SJSA1 (cell line): ENCODE data around the gene SIPA1L3. TPM values are rescaled to one million over a fixed set of nuclear protein-coding genes. Genes with fewer than 3 reads are reported as not detected.

ENCODE experiments used
- DNase-seq, 2 experiments: peaks; one replicate each; pipeline ENCODE4 v3.0.0-alpha.2; 2015 to 2020; ENCODE audit warnings: low spot score in 2 of 2, low read depth in 1 of 2
- H3K27ac ChIP-seq: fragments of 250-450 bp; sonication (Bioruptor Pico); 2 replicates; pipeline ENCODE4 v1.5.1; 2020; ENCODE audit warnings: mild to moderate bottlenecking, moderate library complexity
- H3K27me3 ChIP-seq: fragments of 250-450 bp; sonication (Bioruptor Pico); replicated peaks from 2 replicates; pipeline ENCODE4 v1.5.1; 2020; ENCODE audit warnings: mild to moderate bottlenecking, moderate library complexity
- H3K36me3 ChIP-seq: fragments of 250-450 bp; sonication (Bioruptor Pico); 2 replicates; pipeline ENCODE4 v1.5.1; 2020; ENCODE audit warnings: mild to moderate bottlenecking
- H3K4me1 ChIP-seq: fragments of 250-450 bp; sonication (Bioruptor Pico); replicated peaks from 2 replicates; pipeline ENCODE4 v1.6.1; 2021; ENCODE audit warnings: mild to moderate bottlenecking
- H3K4me3 ChIP-seq: fragments of 250-450 bp; sonication (Bioruptor Pico); 2 replicates; pipeline ENCODE4 v1.5.1; 2020; ENCODE audit warnings: mild to moderate bottlenecking
- H3K9me3 ChIP-seq: fragments of 250-450 bp; sonication (Bioruptor Pico); replicated peaks from 2 replicates; pipeline ENCODE4 v1.5.1; 2020; ENCODE audit warnings: mild to moderate bottlenecking
- total RNA-seq: library from RNA; depleted of rRNA; stranded (reverse); fragments of >200 nt; shearing (Covaris generic); gene quantifications from 2 replicates; pipeline ENCODE4 v1.2.3, GENCODE V29; 2014

SIPA1L3 gene
- total RNA-seq, 1 experiment from 2014 or later = 9.3 TPM

DNA sequence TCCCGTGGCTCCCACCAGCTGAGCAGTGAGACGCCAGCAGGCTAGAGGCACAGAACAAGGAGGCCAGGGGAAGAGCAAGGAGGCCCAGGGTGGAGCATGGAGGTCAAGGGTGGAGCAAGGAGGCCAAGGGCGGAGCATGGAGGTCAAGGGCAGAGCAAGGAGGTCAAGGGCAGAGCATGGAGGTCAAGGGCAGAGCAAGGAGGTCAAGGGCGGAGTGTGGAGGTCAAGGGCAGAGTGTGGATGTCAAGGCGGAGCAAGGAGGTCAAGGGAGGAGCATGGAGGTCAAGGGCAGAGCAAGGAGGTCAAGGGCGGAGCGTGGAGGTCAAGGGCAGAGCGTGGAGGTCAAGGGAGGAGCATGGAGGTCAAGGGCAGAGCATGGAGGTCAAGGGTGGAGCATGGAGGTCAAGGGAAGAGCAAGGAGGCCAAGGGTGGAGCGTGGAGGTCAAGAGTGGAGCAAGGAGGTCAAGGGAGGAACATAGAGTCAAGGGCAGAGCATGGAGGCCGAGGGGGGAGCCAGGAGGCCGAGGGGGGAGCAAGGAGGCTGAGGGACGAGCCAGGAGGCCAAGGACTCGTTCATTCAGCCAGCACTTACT lies 289.3 kb downstream of the SIPA1L3 start:
- H3K27ac ChIP-seq = no peak overlapping the region
- H3K4me3 ChIP-seq = no peak overlapping the region
- DNase-seq = no peak
- no peaks in the 10 kb centered on the region for H3K9me3 ChIP-seq
- no peaks in the 10 kb centered on the region for H3K27me3 ChIP-seq
- peaks cover 11% of the 10 kb centered on the region for H3K36me3 ChIP-seq
- no peaks in the 10 kb centered on the region for H3K4me1 ChIP-seq

DNA sequence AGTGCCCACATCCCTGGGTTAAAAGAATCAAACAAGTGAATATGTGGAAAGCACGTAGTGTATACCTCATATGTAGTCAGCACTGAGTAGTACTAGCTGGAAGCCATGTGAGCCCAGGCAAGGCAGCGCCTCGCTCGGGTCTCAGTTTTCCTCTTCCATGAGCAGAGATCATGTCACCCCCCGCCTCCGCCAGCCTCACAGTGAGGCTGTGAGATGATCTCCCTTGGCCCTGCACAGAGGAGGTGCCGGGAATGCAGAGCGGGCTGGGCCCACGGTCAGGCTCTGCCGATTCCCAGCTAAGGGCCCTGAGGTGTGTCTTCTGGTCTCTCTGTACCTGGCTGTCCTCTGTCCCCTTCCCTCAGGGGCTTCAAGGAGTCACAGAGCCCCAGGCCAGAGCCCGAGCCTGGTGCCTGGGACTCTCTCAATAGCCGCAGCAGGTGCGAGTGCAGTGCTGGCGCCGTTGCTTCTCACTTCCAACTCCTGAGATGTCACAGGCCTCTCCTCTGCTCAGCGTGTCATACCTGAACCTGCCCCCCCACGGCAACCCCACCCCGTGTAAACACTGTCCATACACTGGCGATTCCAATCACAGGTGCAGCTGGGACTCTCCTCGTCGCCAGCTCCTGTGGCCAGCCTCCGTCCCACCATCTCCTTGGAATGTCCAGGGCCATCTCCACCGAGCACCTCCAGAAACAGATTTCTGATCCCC lies 290.1 kb downstream of the SIPA1L3 start:
- no peak overlapping the region for H3K4me3 ChIP-seq
- no peaks in the 10 kb centered on the region for H3K9me3 ChIP-seq
- H3K4me1 ChIP-seq = no peaks in the 10 kb centered on the region
- no peak for DNase-seq
- no peak overlapping the region for H3K27ac ChIP-seq
- H3K36me3 ChIP-seq = peaks cover 14% of the 10 kb centered on the region
- H3K27me3 ChIP-seq = no peaks in the 10 kb centered on the region

DNA sequence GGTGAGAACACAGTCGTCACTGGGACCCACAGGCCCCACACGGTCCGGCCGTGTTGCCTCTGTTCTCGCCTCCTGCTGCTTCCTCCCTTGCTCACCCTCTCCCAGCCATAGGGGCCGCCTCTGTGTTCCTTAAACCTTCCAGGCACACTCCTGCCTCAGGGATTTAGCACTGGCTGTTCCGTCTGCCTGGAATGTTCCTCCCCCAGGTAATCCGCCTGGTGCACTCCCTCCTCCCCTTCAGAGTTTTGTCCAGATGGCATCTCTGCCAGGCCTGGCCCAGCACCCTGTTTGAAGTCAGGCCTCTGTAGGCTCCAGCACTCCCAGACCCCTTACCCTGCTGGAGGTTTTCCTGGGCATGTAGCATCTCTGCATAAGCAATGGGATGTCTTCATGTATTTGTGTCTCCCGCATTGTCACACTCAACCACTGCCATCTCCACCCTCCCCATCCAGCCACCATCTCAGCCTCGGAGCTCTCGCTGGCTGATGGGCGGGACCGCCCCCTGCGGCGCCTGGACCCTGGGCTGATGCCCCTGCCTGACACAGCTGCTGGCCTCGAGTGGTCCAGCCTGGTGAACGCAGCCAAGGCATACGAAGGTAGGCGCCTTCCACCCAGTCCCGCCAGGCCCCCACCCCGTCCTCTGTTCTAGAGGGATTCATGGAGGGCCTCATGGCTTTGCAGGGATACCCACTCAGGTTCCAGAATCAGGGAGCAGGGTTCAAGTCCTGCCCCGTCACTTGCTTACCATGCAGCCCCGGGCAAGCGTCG lies 291.1 kb downstream of the SIPA1L3 start:
- H3K4me1 ChIP-seq = no peaks in the 10 kb centered on the region
- no peak for DNase-seq
- H3K4me3 ChIP-seq = no peak overlapping the region
- H3K27ac ChIP-seq = no peak overlapping the region
- no peaks in the 10 kb centered on the region for H3K9me3 ChIP-seq
- H3K36me3 ChIP-seq = peaks cover 12% of the 10 kb centered on the region
- H3K27me3 ChIP-seq = no peaks in the 10 kb centered on the region

DNA sequence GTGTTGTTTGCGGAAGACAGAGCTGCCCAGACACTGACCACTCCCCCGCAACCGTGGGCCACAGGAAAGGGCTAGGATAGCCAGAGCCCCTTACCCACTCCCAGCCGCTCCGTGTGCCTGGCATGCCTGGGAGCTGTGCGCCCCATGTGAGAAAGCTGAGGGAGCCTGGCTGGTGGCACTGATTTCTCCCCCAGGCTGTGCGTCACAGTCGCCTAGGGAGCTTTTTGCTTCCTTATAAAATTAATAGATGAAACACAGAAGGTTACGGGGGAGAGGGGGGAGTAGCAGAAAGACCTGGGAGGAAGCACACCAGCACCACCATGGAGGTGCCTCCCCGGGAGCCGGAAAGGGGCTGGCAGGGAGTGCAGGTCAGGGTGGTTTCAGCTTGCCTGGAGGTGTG lies 292.3 kb downstream of the SIPA1L3 start:
- Histone ChIP-seq H3K9me3 (no peaks in the 10 kb centered on the region), H3K27me3 (no peaks in the 10 kb centered on the region), H3K4me1 (no peaks in the 10 kb centered on the region), H3K4me3 (no peak overlapping the region), H3K27ac (no peak overlapping the region), H3K36me3 (peaks cover 12% of the 10 kb centered on the region)
- DNase-seq = no peak

DNA sequence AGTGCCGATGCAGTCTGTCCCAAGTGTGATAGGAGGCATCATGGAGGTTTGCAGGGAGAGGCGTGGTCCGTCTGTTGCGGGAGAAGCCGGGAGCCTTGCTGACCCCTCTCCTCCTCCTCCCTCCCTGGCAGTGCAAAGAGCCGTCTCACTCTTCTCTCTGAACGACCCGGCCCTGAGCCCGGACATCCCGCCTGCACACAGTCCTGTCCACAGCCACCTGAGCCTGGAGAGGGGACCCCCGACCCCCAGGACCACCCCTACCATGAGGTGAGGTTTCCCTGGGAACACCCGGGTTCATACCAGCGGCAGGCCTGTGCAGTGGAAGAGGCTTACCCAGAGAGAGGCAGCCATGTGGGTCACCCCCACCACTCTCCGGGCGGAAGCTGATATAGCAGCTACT lies 294.7 kb downstream of the SIPA1L3 start:
- no peak for DNase-seq
- Histone ChIP-seq H3K9me3 (no peaks in the 10 kb centered on the region), H3K27ac (no peak overlapping the region), H3K4me3 (no peak overlapping the region), H3K27me3 (no peaks in the 10 kb centered on the region), H3K4me1 (no peaks in the 10 kb centered on the region), H3K36me3 (peaks cover 12% of the 10 kb centered on the region)

DNA sequence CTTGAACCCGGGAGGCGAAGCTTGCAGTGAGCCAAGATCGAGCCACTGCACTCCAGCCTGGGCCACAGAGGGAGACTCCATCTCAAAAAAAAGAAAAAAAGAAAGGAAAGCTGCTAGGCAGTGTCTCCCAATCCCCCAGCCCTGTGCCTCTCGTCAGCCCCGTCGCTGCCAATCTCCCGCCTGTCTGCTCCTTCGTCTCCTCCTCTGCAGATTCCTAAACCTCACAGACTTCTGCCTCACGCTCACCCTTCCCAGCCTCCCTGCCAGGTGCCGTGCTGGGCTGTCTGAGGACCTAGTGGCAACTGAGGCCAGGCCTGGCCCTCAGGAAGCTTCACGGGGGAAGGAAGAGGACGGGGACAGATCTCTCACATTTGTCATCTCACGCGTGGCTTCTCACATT lies 295.5 kb downstream of the SIPA1L3 start:
- Histone ChIP-seq H3K27me3 (no peaks in the 10 kb centered on the region), H3K36me3 (peaks cover 12% of the 10 kb centered on the region), H3K4me3 (no peak overlapping the region), H3K4me1 (no peaks in the 10 kb centered on the region), H3K9me3 (no peaks in the 10 kb centered on the region), H3K27ac (no peak overlapping the region)
- no peak for DNase-seq

DNA sequence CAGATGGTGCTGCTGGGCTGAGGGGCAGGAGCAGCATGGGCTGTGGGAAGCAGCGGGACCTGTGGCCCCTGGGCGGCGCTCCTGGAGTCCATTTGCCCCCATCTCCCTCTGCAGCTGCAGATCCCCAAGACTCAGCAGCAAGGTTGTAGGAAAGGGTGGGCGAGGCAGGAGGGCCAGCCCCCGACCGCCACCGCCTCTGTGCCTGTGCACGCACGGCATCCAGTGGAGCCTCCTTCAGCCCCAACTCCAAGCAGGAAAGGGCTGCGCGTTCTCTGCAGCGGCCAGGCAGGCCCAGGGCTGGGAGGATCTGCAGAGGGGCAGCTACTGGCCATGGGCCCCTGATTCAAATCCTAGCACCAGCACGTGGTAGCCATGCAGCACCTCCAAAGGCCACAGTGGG lies 296.2 kb downstream of the SIPA1L3 start:
- Histone ChIP-seq H3K27me3 (no peaks in the 10 kb centered on the region), H3K36me3 (peaks cover 12% of the 10 kb centered on the region), H3K4me3 (no peak overlapping the region), H3K9me3 (no peaks in the 10 kb centered on the region), H3K4me1 (no peaks in the 10 kb centered on the region), H3K27ac (no peak overlapping the region)
- DNase-seq = no peak

DNA sequence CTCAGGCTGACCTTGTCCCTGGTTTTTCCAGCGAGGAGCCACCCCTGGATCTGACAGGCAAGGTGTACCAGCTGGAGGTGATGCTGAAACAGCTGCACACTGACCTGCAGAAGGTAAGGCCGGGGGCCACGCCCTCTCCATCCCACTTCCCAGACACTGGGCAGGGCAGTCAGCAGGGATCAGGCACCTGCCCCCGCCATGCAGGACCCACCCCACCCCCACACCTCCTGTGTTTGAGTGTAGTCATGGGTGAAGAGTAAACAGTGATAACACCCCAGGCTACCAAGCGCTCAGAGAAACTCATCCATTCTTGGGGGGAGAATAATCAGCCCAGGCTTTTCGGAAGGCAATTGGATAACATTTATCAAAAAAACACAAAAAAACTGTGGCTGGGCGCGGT lies 297.1 kb downstream of the SIPA1L3 start:
- Histone ChIP-seq H3K4me1 (no peaks in the 10 kb centered on the region), H3K4me3 (no peak overlapping the region)
- DNase-seq = no peak

DNA sequence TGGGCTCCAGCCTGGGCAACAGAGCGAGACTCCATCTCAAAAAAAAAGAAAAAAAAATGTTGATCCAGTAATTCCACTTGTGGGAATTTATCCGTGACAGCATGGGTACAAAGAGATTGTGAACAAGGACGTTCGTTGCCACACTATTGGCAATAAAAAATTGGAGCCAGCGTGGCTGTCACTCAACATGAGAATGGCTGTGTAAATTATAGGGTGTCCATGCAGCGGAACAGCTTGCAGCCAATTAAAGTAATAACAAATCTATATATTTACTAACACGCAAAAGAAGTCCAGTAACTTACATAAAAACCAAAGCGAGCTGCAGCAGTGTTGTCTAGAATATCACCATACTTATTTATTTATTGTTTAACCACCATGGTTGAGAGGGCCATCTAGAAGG lies 297.7 kb downstream of the SIPA1L3 start:
- Histone ChIP-seq H3K4me3 (no peak overlapping the region), H3K36me3 (peaks cover 8% of the 10 kb centered on the region), H3K27me3 (no peaks in the 10 kb centered on the region), H3K4me1 (no peaks in the 10 kb centered on the region), H3K27ac (no peak overlapping the region), H3K9me3 (no peaks in the 10 kb centered on the region)
- DNase-seq = no peak

More for the DNA sequence above, 297.1 kb downstream of the SIPA1L3 start:
- Histone ChIP-seq H3K36me3 (peaks cover 8% of the 10 kb centered on the region), H3K27me3 (no peaks in the 10 kb centered on the region), H3K27ac (no peak overlapping the region), H3K9me3 (no peaks in the 10 kb centered on the region)

DNA sequence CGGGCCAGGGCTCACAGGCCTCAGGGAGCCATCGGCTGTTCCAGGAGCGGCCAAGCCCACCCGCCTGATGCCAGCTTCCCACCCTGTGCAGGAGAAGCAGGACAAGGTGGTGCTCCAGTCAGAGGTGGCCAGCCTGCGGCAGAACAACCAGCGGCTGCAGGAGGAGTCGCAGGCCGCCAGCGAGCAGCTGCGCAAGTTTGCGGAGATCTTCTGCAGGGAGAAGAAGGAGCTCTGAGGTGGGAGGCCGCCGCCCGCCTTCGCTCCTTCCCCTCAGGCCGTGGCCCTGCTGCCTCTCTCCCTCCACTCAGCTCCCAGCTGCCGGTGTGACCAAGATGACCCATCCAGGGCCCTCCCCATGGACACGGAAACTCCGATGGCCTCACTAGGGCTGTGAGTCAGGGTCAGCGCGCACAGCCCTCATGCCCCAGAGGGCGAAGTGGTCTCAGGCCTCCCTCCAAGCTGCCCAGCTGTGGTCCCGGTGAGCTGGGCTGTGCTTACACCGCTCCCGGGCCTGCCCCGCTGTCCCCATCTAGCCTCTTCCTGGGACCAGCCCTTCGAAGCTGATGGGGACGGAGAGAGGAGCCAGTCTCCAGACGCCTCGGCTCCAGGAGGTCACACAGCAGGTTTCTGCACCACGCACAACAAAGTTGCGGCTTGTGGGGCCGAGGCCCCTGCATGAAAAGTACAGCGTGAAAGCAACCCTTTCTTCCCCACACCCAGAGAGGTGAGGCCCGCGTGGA lies 299.2 kb downstream of the SIPA1L3 start:
- peaks cover 7% of the 10 kb centered on the region for H3K36me3 ChIP-seq
- H3K4me1 ChIP-seq = no peaks in the 10 kb centered on the region
- H3K27me3 ChIP-seq = no peaks in the 10 kb centered on the region
- H3K27ac ChIP-seq = no peak overlapping the region
- no peak for DNase-seq
- H3K4me3 ChIP-seq = no peak overlapping the region
- no peaks in the 10 kb centered on the region for H3K9me3 ChIP-seq

DNA sequence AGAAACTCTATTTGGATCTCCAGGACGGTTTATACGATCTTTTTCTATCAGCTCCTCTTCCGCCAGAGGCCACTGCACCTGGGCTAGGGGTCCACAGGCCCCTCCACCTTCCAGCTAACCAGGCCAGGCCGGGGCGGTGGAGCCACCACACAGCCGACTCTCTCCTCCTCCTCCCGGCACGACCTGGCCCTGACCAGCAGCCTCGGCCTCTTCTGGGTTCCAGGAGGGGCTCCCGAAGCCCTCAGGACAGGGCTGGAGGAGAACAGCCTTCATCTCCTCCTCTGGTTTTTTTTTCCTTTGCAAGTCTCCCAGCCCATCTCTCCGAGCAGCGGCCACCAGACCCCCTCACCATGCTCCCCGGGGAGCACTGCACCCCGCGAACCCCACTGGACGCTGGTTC lies 299.9 kb downstream of the SIPA1L3 start:
- Histone ChIP-seq H3K4me3 (no peak overlapping the region), H3K36me3 (peaks cover 1% of the 10 kb centered on the region), H3K9me3 (no peaks in the 10 kb centered on the region), H3K4me1 (no peaks in the 10 kb centered on the region), H3K27me3 (no peaks in the 10 kb centered on the region), H3K27ac (no peak overlapping the region)
- no peak for DNase-seq

DNA sequence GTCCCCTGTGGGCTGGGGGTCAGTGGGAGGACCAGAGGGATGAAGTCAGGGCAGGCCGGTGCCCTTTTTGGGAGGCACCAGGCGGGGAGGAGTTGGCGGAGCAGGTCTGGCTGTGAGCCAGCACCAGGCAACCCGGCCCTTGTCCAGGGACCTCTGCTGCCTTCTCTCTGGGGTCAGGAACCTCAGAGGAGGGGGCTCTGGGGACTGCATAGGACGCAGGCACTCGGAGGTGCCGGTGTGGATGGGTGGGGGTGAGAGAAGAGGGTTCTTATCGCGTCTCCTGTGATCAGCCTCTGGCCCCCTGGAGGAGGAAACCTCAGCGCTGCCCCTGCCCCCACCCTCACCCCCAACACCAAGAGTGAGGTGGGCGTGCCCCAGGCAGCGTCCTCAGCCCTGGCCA lies 300.5 kb downstream of the SIPA1L3 start:
- Histone ChIP-seq H3K4me1 (no peaks in the 10 kb centered on the region), H3K27me3 (no peaks in the 10 kb centered on the region), H3K36me3 (no peaks in the 10 kb centered on the region; the same call in 1 of the 2 replicates), H3K4me3 (no peak overlapping the region), H3K9me3 (no peaks in the 10 kb centered on the region), H3K27ac (no peak overlapping the region)
- DNase-seq = no peak

DNA sequence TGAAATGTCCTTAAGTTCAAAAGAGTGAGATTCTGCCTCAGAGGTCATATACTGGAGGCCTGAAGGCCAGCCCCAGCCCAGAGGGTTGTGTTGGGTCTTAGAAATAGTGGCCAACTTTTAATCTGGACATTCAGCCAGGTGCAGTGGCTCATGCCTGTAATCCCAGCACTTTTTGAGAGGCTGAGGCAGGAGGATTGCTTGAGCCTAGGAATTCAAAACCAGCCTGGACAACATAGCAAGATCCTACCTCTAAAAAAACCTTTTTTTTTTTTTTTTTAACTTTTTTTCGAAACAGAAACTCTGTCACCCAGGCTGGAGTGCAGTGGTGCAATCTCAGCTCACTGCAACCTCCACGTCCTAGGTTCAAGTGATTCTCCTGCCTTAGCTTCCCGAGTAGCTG lies 301.6 kb downstream of the SIPA1L3 start:
- H3K4me1 ChIP-seq = no peaks in the 10 kb centered on the region; the same call in 1 of the 2 replicates
- no peak overlapping the region for H3K27ac ChIP-seq
- no peaks in the 10 kb centered on the region; the same call in 1 of the 2 replicates for H3K36me3 ChIP-seq
- H3K27me3 ChIP-seq = no peaks in the 10 kb centered on the region
- no peak overlapping the region for H3K4me3 ChIP-seq
- no peaks in the 10 kb centered on the region for H3K9me3 ChIP-seq
- no peak for DNase-seq
